UCSD-AML1 (cell line): Measurements from ENCODE around the gene NCAPD2.
"Not testable (repeated sequence)": the region's sequence is repeated elsewhere in the genome, so short reads cannot be mapped to it uniquely, and the experiment has no call there.

Experiments used
- DNase-seq: peaks from one replicate; lab custom pipeline; 2025; ENCODE audit not compliant: unreplicated experiment; lab: John Stamatoyannopoulos, UW

Gene NCAPD2

GRCh38 chr12:6546016-6546415 lies 52.1 kb downstream of the NCAPD2 start:
- DNase-seq: no peak

- DNase-seq: no peak
Measured at GRCh38 chr12:6547566-6547965, 53.7 kb downstream of the NCAPD2 start.

GRCh38 chr12:6547987-6548386 lies 54.1 kb downstream of the NCAPD2 start:
- no peak for DNase-seq

GRCh38 chr12:6548556-6548955 lies 54.7 kb downstream of the NCAPD2 start:
- no peak for DNase-seq

- no peak for DNase-seq
Measured at GRCh38 chr12:6548966-6549683, 55.2 kb downstream of the NCAPD2 start.

- DNase-seq: no peak
Measured at GRCh38 chr12:6549684-6550151, 55.8 kb downstream of the NCAPD2 start.

DNA sequence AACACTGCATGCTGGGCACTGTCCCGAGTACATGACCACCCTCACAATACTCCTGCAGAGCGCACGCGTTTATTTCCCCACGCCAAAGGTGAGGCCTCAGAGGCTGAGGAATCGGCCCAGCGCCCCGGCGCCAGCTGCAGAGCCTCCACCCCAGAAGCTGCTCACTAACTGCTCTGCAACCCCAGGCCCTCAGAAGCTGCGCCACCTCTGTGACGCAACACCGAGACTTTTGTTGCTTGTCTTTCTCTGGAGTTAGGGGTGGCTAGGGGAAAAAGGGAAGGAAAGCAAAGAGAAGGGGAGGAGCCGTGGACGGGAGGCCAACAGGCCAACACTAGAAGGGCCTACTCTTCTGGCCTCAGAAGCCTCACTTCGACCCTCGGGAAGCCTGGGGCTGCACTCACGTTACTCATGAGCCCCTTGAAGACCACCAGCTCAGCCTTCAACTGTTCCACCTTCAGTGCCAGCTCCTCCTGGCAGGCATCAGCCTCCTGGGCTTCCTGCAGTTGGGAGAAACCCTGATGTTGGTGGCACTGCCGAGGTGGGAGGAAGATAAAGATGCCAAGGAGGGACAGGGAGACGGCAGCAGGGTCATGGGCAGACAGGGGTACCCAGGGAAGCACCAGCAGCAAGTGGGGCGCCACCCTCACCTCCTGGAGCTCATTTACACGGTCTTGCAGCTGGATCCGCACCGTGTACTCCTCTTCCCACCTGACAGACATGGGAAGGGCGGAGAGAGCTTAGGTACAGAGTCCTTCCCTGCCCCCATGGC lies 56.6 kb downstream of the NCAPD2 start:
- peak; percentile 27 for DNase-seq

GRCh38 chr12:6551063-6551461 lies 57.2 kb downstream of the NCAPD2 start:
- no peak for DNase-seq

DNA sequence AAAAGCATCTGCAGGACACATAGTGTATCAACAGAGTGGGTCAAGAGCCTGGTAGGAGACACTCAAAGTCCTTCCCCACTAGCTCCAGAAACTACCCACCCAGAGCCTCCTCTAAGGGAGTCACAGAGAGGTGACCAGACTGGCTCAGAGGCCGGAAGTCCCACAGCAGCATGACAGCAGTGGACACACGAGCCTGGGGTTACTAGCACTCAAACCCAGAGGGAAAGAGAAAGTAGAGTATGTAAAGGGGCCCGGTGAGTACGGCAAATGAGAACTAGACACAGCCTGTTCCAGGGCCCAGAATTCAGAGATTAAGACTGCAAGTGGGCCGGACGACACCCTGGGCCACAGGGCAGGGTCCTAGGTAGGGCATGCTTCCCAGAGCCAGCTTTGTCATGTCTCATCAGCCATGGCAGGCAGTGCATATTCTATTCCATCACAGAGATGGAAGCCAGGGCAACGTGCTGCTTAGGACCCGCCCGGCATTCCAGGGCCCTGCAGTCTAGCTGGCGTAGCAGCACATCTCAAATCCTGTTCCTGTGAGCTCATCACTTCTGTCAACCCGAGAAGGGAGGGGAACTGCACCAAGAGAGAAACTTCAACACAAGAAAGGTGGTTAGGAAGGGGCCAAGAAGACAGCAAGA lies 57.7 kb downstream of the NCAPD2 start:
- DNase-seq: no peak

- DNase-seq: no peak
Measured at GRCh38 chr12:6552140-6552551, 58.2 kb downstream of the NCAPD2 start.

DNA sequence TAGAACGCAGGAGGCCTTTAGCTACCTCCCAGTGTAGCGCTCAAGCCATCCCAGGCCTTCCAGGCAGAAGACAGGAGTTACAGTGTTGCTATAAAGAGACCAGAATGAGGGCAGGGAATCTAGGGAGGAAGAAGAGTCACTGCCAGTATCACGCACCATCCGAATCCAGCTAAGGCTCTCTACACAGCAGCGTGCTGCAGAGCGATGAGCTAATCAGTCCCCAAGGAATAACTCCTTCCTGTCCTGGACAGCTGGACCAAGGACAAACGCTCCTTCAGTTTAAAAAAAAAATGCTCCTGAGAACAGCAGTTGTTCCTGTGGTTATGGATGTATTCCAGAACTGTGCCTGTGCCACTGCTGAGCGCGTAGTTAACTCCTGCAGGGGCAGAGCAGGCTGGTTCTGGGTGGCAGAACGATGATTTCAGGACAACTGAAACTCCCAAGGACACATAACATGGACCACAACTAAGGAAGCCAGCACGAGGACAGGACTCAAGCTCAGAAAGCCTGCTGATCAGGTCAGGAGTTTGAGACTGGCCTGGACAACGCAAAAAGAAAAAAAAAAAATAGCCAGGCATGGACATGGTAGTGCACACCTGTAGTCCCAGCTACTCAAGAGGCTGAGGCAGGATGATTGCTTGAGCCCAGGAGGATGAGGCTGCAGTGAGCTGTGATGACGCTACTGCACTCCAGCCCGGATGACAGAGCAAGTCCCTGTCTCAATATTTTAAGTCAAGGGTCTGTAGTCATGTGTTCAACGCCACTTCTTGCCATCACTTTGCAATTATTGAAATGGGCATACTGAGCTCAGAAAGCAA lies 59.4 kb downstream of the NCAPD2 start:
- DNase-seq: no peak

DNA sequence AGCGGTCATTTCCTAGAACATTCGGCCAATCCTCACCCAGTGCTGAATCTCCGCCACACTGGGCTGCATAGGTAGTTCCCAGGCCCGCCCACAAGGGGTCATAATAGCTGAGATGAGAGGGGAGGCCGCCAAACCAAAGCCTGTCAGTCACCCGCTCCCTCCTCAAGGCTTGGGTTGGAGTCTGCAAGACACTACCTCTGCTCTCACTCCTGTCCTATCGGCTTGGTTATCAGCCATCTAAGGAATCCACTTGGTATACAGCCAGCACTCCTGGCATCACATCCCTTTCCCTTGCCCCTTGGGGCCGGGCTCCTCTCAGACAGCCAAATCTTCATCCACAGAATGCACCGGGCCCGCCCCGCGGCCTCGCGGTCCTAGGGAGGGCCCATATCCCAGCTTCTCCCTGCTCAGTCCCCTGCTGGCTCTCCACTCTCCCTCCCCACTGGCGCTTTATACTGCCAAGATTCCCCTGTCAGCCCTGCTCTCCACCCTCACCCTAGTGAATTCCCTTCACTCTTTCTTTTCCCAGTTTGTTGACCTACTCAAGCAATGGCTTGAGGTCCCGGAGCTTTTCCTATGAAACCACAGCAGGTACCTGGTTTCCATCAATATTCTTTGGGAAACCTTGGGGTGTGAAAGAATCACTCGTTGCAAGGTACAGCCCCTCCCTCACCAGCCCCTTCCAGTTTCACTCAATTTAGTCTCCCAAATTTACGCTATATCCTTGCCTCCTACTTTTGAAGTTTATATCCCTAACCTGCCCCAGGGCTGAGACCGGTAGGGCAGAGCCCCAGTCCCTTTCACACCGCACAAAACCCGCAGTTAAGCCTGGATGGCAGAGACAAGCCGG lies 60.5 kb downstream of the NCAPD2 start:
- DNase-seq: peak; percentile 55

- no peak for DNase-seq
Measured at GRCh38 chr12:6555018-6555691, 61.3 kb downstream of the NCAPD2 start.

DNA sequence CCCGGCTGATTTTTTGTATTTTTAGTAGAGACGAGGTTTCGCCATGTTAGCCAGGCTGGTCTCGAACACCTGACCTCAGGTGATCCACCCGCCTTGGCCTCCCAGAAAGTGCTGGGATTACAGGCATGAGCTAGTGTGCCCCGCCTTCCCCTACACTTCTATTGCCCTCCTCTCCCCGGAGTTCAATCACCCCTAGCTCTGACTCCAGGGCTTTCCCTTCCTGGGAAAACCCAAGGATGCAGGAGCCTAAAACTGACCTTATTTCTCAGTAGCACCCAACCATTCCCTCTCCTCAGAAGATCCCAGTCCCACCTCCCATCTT lies 62.6 kb downstream of the NCAPD2 start:
- DNase-seq: not testable (repeated sequence)

DNA sequence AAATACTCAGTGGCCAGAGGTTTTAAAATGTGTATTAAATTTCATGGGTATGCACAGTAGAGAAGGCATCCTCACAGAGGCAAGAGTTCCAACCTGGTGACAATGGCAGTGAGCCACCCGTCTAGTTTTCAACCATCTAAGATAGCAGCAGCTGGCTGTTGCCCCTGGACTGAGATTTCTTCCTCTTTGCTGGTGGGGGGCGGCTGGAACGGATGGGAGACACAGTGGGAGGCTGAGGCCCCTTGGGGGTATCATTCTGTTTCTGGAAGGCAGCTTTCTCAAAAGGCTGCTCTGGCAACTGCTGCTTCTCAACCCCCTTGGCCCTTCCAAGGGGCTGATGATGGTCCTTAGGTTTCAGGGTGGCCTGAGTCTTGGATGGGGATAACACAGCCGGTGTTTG lies 63.0 kb downstream of the NCAPD2 start:
- DNase-seq: no peak

DNA sequence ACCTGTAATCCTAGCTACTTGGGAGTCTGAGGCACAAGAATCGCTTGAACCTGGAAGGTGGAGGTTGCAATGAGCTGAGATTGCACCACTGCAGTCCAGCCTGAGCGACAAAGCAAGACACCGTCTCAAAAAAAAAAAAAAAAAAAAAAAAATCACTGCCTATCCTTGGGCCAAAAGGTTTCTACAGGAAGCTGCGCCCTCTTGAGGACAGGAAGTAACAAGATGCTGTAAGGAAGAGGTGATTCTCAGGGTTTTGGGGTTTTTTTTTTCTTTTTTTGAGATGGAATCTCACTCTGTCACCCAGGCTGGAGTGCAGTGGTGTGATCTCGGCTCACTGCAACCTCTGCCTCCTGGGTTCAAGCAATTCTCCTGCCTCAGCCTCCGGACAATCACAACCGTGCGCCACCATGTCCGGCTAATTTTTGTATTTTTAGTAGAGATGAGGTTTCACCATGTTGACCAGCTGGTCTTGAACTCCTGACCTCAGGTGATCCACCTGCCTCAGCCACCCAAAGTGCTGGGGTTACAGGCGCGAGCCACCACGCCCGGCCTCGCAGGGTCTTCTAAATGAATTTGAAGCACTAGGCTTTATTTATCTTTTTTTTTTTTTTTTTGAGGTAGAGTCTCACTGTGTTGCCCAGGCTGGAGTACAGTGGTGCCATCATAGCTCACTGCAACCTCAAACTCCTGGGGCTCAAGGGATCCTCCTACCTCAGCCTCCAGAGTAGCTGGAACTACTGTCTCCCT lies 64.3 kb downstream of the NCAPD2 start:
- DNase-seq: not testable (repeated sequence)

GRCh38 chr12:6559500-6559899 lies 65.6 kb downstream of the NCAPD2 start:
- no peak for DNase-seq

DNA sequence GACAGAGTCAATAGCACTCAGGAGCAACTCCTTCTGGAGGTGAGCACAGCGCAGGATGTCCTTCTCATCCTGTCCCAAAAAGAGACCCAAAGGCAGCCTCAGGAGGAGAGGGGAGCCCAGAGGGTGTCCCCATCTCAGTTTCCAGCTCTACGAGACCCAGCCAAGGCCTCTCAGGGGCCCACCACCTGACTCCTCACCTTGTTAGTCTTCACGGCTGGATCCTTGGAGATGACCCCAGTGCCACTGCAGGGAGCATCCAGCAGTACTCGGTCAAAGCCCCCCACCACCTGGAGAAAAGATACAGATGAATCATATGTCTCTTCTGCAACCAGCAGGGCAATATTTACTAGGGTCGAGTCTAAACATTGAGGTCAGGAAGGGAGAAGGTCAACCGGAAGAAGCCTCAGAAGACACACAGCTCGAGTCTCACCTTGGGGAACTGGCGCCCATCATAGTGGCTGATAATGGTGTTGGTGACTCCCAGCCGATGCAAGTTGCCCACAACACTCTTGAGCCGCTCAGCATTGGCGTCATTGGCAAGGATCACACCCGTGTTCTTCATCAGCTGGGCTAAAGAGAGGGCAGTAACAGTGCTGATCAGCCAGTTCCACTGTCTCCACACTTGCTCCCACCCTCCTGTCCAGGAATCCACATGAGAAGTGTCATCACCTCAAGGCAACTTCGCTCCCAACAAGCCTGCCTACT lies 66.8 kb downstream of the NCAPD2 start:
- no peak for DNase-seq
